ENCODE data around the gene DTX2.
"Not testable (repeated sequence)": the region's sequence is repeated elsewhere in the genome, so short reads cannot be mapped to it uniquely, and the experiment has no call there.

Gene DTX2

DNA sequence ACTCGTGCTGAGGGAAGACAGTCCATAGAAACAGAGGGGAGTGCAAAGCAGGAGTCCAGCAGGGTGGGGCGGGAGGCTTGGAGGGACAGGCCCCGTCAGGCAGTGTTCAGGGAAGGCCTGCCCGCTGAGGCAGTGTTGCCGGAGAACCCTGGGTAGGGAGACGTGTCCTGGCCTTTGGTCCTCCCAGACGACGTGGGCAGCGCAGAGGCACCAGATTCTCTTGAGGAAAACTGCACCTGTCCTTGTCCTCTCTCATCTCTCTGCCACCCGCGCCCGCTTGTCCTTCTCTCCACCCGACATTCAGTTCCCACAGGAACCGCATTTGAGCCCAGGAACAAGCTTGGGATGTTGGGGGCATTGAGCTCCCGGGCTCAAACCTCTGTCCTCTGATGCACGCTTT is 34.2 kb downstream of the DTX2 start:
- not testable (repeated sequence) for DNase-seq

DNA sequence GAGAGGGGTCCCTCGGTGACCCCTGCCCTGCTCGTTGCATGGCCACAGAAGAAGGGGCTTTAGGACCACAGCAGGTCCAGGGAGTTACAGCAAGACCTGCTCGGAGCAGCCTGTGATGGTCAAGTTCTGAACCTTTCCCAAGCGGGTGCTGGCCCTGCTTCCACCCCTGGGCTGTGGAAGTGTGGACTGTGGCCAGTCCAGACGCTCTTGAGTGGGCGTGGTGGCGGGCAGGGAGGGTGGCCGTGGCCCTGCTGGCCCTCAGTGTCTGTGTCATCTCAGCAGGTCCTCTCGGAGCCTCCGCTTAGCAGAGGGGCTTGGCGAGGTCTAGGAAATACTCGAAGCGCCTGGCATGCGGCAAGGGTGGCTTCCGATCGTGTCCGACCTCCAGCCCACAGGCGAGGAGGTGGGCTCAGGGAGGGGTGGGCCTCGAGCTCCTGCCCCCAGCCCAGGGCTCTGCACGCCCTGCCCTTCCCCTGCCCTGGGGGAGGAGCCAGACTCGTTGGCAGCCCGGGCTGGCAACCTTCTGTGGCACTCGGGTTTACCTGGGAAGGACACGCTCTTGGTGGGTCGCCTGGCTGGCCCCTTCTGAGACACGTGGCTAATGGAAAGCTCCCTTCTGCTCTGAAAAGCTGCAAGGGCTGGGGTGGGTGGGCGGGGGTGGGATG is 36.5 kb downstream of the DTX2 start:
- DNase-seq, result not testable (repeated sequence)

DNA sequence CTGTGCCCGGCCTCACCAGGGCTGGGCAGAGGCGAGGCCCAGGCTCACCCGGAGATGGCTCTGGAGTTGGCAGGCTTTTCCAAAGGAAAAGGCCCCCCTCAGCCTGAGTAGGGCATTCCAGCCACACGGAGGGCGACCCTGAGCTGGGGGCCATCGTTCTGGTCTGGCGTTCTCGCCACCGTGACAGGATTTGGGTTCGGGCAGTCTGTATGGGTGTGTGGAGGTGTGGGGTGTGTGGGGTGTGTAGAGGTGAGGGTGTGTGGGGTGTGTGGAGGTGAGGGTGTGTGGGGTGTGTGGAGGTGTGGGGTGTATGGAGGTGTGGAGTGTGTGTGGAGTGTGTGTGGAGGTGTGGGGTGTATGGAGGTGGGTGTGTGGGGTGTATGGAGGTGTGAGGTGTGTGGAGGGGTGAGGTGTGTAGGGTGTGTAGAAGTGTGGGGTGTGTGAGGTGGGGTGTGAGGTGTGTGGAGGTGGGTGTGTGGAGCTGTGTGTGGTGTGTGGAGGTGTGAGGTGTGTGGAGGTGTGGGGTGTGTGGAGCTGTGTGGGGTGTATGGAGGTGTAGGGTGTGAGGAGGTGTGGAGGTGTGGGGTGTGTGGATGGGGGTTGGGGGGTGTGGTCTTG is 37.2 kb downstream of the DTX2 start:
- DNase-seq, result not testable (repeated sequence)

DNA sequence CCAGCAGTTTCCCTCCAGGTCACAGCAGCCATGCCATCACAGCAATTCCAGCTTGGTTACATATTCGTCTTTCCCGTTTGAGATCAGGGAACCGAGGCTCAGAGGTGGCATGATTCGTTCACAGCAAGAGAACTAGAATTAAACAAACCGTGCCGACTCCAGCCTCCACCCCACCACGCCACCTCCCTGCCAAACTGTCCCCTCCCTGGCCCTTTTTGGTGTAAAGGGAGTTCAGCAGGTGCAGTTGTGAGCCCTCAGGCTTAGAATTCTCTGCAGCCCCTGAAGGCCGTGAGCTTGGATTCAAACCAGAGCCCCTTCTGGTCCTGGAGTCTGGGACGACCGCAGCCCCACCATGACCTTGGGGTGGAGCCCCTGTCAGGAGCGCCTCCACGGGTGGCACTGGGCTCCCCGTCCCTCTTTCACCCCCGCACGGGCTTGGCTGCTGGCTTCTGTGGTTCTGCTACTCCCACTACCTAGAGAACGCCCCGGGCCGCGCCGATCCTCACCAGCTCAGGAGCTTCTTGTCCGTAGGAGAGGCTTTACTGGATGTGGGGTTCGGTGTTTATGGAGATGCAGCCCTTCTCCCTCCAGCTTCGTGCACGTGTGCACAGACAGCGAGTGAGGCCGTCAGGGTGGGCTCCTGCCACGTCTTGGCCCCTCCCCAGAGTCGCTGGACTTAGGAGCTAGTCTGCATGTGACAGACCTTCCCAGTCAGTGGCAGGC is 37.9 kb downstream of the DTX2 start:
- DNase-seq, result not testable (repeated sequence)

DNA sequence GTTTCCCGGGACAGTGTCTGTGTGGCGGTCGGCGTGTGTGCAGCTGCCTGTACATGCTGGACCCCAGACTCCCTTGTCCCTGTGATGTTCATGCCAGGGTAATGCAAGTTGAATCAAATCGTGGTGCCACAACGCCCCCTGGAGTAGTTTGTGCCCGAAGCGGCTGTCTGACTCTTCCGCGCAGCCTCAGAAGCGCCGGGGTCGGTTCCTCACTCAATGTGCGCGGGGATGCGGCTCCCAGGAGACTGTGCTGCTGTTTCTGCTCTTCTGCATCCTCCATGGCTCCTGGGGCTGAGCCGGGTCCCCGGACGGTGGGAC is 38.4 kb downstream of the DTX2 start:
- not testable (repeated sequence) for DNase-seq

DNA sequence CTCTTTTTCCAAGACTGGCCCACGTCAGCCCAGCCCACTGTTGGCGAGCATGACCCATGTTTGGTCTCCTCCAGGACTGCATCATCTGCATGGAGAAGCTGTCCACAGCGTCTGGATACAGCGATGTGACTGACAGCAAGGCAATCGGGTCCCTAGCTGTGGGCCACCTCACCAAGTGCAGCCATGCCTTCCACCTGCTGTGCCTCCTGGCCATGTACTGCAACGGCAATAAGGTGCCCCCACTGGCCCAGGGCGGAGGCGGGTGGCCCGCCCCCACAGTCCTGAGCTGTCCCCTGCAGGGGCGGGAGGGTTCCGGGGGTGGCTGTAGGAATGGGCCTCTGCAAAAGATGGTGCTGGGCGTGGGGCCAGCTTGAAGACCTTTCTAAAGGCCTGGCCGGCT is 40.7 kb downstream of the DTX2 start:
- DNase-seq, result not testable (repeated sequence)

DNA sequence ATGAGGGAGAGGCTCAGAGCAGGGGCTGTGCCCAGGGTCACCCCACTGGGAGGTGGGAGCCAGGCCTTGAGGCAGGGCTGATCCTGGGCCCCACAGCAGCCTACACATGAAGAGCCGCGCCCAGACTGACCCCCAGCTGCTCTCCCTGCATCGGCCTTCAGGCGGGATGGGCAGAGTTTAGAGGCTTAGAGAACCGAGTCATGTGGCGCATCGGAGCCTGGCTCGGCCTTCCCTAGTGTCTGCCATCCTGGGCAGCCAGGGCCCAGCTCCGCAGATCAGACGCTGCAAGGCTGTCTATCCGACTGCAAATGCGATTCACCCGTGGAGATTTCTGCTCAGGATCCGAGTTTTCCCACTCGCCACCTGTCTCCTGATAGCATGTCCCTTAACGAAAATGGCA is 41.3 kb downstream of the DTX2 start:
- not testable (repeated sequence) for DNase-seq

DNA sequence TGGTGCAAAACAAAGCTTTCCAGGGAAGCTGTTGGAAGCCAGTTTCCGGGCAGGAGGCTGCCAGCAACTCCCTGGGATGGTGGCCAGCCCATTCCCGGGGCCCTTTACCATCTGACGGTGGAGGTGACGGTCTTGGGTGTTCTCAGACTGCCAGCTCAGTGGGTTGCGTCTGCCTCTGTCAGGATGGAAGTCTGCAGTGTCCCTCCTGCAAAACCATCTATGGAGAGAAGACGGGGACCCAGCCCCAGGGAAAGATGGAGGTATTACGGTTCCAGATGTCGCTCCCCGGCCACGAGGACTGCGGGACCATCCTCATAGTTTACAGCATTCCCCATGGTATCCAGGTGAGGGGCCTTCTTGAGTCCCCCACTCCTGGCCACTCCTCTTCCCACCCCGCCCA is 41.7 kb downstream of the DTX2 start:
- not testable (repeated sequence) for DNase-seq

DNA sequence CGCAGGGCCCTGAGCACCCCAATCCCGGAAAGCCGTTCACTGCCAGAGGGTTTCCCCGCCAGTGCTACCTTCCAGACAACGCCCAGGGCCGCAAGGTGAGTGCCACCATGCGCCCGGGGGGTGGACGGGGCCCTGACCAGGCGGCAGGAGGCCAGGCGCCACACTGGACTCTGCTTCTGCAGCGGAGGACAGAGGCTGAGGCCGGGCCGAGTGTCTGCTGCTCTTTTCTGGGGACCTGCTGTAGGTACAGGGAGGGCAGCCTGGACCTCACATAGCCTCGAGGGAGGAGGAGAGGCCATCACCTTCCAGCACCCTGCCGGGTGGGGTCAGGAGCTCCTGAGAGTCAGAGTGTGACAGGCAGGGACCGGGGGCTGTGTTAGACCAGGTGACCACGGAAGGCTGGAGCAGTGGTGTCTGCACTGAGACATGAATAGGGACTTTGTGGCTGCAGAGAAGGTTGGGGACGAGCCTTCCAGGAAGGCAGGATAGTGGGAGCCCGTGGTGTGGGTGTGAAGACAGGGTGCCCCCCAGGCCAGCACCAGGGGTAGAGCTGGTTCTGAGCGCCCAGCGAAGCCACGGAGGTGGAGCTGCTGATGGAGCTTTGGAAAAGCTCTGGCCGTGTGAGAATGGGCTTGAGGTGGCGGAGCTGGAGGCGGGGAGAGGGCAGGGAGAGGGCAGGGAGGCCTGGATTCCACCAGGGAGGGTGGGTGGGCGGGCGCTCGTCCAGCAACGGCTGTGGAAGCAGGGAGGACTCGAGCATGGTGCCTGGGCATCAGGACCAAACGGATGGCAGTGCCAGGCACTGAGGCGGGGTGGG is 43.0 kb downstream of the DTX2 start:
- DNase-seq, result not testable (repeated sequence)

DNA sequence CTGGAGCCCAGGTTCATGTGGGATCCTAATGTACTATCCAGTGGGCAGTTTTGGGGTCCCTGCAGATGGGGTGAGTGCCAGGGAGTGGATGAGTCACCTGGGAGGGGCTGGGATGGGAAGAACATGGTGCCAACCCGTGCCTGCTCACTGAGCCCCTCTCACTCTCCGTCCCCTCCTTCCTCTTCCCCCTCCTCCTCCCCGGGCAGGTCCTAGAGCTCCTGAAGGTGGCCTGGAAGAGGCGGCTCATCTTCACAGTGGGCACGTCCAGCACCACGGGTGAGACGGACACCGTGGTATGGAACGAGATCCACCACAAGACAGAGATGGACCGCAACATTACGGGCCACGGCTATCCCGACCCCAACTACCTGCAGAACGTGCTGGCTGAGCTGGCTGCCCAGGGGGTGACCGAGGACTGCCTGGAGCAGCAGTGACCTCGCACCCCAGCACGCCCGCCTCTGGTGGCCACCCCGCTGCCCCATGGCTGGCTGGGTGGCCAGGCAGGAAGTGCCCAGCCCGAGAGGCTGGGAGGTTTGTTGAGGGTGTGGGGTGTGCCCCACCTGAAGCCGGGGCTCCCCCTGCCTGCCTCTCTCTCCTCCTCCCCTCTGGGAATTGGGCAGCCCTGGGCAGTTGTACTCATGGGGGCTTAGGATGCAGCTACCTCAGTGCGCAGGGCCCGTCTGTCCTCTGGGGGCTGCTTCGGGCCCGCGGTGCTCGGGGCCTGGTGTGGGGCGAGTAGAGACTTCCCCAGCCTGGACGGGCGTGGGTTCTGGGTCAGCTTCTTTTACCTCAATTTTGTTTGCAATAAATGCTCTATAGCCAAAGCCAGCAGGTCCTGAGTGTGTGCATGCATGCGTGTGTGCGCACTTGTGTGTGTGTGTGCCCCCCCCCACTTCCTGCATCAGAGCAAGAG is 43.9 kb downstream of the DTX2 start:
- DNase-seq, result no peak

DNA sequence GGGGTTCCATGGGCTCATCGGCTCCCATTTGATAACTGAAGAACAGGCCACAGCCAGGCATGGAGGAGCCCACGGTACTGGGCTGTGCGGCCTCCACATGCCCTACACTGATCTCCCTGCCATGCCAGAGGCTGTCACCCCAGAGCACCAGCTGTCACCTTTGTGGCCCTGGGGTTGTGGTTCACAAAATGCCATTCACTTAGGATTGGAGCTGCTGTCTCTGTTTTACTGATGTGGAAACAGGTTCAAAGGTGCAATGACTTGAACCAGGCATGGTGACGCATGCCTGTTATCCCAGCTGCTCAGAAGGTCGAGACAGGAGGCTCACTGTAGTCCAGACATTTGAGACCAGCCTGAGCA is 44.6 kb downstream of the DTX2 start:
- DNase-seq, result no peak

DNA sequence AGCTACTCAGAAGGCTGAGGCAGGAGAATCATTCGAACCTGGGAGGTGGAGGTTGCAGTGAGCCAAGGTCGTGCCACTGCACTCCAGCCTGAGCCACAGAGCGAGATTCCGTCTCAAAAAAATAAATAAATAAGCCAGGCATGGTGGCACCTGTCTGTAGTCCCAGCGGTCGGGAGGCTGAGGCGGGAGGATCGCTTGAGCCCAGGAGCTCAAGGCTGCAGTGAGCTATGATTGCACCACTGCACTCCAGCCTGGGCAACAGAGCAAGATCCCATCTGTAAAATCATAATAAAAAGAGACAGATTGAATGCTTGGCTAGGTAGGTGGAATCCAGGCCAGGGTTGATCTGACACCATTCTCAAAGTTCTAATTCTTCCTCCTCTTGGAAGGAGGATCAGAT is 45.1 kb downstream of the DTX2 start:
- not testable (repeated sequence) for DNase-seq

DNA sequence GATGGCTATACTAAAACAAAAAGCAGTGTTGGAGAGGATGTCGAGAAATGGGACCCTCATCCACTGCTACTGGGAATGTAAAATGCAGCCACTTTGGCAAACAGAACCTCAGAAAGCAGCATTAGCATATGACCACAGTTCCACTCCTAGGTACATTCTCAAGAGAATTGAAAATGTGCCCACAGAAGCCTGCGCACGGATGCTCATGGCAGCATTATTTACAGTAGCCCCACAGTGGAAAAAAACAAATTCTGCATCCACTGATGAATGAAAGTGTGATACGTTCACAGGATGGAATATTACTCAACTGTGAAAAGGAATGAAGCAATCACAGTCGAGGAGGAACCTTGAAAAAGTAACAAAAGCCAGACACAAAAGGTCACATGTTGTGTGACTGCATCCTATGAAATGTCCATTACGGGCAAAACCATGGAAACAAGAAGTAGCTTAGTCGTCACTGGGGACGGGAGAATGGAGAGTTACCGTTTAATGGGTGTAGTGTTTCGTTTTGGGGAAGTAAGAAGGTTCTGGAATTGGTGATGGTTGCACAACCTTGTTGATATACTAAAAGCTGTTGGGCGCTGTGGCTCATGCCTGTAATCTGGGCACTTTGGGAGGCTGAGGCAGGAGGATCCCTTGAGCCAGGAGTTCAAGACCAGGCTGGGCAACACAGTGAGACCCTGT is 46.4 kb downstream of the DTX2 start:
- DNase-seq, result no peak

DNA sequence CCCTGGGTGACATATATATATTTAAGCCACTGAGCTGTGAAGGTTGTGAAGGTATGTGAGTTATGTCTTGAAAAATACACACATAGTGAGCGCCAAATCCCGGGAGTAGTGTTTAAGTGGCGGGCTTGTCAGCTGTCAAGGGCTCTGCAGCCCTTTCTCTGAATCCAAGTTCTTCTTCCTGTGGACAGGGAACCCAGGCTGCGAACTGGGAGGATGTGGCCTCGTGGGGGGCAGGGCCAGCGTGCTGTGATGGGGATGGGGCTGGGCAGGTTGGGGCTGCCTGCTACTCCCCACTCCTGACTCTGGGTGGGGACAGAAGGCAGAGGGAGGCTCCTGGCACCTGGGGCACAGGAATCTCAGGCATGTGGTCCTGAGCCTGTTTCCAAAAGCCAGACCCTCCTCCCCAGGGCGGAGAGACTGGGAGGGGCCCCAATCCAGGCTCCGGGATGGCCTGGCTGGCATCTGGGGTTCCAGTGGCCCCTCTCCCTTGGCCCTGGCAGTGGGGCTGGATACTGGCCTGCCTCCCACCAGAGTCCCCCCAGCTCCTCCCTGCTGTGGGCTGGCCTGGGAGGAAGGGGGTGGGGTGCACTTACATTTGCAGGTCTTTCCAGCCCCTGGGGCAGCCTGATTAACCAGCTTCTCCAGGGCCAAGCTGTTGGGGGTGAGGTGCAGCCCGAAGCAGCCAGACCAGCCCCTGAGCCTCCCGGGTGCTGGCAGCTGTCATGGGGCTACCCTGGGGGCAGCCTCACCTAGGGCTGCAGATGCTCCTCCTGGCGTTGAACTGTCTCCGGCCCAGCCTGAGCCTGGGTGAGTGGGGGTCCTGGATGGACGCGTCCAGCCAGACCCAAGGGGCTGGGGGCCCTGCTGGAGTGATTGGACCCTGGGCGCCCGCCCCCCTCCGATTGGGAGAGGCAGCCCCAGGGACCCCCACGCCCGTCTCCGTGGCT is 48.7 kb downstream of the DTX2 start, which contains the start of gene UPK3B:
UPK3B (plus strand) TSS at position 622 of the 947 bp plus-strand sequence; CDS start at position 723, 101 bp downstream.
- DNase-seq, result no peak

DNA sequence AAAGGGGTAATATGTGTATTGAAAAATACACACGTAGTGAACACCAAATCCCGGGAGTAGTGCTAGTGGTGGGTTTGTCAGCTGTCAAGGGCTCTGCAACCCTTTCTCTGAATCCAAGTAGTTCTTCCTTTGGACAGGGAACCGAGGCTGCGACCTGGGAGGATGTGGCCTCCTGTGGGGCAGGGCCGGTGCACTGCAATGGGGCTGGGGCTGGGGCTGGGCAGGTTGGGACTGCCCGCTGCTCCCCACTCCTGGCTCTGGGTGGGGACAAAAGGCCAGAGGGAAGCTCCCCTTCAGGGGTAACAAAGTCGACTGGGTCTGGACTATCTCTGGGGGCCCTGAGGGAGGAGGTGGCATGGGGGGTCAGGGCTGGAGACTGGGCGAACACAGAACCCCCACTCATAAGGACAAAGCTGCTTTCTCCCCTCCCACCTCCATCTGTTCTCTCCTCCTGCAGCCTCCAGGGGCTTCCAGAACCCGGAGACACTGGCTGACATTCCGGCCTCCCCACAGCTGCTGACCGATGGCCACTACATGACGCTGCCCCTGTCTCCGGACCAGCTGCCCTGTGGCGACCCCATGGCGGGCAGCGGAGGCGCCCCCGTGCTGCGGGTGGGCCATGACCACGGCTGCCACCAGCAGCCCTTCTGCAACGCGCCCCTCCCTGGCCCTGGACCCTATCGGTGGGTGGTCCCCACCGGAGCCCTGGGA is 49.8 kb downstream of the DTX2 start:
- not testable (repeated sequence) for DNase-seq

DNA sequence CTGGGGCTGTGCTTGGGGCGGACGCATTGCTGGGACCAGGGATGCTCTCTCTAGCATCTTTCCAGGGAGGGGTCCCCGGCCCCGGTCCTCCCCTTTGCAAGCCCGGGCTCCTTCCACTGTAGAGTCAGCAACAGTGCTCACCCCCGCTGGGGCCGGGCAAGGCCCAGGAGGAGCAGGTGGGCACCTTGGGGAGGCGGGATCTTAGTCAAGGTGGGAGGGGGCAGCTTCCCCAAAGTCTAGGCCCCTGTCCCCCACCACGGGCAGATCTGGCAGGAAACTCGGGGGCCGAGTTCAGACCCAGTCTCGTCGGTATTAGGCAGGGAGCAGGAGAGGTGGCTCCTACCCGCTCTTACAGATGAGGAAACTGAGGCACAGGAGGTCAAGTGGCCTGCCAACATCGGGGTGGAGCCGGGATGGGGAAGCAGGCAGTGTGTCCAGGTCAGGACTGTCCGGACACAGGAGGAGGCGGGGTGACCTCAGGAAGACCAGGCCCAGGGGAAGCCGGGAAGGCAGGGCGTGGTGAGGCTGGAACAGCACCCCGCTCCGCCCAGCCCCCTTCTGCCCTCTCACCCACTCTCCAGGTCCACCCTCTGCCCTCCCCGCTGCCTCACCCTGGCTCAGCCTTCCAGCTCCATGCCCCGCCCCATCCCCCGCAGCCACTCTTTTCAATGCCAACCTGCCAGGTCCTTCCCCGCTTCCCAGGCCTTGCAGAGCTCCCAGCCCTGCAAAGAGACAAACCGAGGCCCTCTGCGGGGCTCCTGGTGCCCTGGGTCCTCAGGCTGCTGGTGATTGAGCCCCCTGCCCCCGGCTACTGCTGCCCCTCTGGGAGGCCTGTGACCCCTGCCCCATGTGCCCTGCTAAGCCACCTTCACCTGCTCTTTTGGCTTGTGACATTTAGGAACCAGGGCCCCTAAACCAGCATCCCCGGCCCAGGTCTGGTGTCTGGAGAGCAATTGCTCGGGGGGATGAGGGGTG is 50.7 kb downstream of the DTX2 start:
- not testable (repeated sequence) for DNase-seq

DNA sequence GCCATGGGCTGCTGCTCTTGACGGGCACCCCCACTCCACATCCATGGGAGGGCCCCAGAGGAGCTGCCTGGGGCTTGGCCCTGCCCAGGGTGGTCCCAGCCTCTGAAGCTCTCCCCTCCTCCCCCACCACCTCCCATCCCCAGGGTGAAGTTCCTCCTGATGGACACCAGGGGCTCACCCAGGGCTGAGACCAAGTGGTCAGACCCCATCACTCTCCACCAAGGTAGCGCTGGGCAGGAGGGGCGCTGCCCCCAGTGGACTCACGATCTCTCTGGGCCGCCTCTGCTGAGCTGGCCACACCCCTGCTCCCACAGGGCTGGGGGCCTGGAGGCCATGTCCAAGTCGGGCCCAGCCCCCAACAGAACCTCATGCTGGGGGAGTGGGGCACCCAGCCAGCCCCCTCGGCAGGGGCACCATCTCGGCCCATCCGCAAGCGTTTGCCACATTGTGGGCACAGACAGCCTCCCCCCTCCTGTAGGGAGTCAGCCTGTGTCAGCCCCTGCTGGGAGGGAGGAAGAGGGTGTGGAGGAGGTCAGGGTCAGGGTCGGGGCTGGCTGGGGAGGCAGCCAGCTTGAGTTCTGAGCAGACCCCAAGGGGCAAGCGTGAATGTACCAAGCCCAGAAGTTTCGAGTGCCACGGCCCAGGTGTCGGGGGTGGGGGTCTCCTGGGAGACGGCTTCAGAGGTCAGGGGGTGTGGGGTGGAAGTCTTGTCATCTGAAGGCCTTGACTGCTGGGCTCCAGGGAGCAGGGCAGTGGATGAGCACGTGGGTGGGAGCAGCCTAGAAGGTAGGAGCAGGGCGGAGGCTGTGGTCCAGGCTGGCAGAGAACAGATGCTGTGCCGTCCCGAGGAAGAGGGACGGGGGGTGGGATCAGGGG is 51.7 kb downstream of the DTX2 start:
- no peak for DNase-seq

Measured in stimulated activated CD4-positive, alpha-beta T cell treated with anti-CD3 and anti-CD28 coated beads, Interleukin-12 subunit alpha, Interleukin-12 subunit beta, amount 100 ng/mL, for 4 hours (primary cell).